GM10248 (cell line): ENCODE results near the gene WIPF2.

ENCODE experiments used
- CTCF ChIA-PET: fragments of 300-600 bp; sonication (Branson Sonifier 250); formaldehyde crosslinking; extraction: SDS; loops from one replicate; lab custom pipeline; 2021; ENCODE audit warnings: antibody characterized with exemption; lab: Yijun Ruan, JAX
- POLR2A ChIA-PET: fragments of 350-650 bp; sonication (Branson Sonifier 250); formaldehyde crosslinking; extraction: SDS; loops from one replicate; lab custom pipeline; 2020; ENCODE audit warnings: antibody characterized with exemption; lab: Yijun Ruan, JAX
- DNase-seq: peaks from one replicate; pipeline ENCODE4 v3.0.0; 2012; ENCODE audit errors: extremely low spot score
- TF ChIP-seq, protein P1 (sequence below): IDR thresholded peaks from 2 replicates; pipeline ENCODE4 v1.5.1; 2012; ENCODE audit warnings: mild to moderate bottlenecking, low read depth; ENCODE audit errors: extremely low read depth, missing control alignments, control extremely low read depth

Gene WIPF2

DNA sequence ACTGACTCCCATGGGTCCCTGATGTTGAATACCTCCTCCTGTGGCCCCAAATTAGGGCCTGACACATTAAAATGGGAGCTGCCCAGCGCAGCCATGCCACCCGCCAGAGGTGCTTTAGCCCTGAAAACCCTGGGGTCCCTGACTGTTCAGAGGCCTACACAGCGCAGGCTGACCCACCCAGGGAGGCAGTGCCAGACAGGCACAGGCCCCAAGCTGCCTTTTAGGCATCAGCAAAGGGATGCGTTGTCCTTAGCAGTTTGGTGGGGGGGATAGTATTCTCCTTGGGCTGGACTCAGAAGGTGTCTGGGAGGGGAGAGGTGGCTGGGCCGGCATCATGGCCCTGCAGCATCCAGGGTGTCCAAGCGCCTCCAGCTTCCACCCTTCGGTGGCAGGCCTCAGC, 40.4 kb upstream of the WIPF2 start:
- CTCF ChIA-PET = interaction anchor here (1.3 to 7.9 kb wide), 5 partner anchors 10 to 151 kb away, joined by 3 to 49 read pairs (median 9); no protein-coding TSS in a partner anchor
- no peak for DNase-seq
- POLR2A ChIA-PET = interaction anchor here (0.7 kb wide), 1 partner anchor 44 kb away, joined by 5 read pairs; no protein-coding TSS in a partner anchor

DNA sequence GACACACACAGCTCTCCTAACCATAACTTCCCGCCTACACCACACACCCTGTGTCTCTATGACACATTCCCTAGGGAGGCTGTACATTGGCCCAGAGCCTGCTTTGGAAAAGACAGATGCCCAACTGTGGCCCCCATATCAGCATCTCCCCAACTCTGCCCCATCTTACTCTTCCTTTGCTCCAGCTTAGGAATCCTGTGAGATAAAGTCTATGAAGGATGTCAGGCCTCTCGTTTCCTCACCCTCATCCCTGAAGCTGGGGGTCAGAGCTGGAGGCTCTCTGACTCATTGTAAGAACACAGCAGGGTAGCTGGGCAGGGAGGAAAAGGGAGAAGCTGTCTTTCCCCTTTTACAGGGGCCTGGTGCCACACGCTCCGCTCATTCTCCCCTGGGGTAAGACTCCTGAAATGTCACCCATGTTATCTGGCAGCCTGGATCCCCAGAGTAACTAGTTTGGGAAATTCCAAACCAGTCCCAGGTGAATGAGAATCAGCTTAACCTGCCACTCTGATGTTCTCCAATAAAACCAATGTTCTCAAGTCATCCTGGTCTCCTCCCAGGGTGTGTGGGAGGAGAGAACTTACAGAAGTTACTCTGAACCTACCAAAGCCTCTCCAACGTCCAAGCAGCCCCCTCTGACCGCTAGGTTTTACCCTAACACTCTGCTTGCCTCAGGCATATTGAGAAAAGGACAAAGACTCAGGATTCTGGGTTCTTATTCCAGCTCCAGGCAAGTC, 39.0 kb upstream of the WIPF2 start:
- TF ChIP-seq, protein P1, sequence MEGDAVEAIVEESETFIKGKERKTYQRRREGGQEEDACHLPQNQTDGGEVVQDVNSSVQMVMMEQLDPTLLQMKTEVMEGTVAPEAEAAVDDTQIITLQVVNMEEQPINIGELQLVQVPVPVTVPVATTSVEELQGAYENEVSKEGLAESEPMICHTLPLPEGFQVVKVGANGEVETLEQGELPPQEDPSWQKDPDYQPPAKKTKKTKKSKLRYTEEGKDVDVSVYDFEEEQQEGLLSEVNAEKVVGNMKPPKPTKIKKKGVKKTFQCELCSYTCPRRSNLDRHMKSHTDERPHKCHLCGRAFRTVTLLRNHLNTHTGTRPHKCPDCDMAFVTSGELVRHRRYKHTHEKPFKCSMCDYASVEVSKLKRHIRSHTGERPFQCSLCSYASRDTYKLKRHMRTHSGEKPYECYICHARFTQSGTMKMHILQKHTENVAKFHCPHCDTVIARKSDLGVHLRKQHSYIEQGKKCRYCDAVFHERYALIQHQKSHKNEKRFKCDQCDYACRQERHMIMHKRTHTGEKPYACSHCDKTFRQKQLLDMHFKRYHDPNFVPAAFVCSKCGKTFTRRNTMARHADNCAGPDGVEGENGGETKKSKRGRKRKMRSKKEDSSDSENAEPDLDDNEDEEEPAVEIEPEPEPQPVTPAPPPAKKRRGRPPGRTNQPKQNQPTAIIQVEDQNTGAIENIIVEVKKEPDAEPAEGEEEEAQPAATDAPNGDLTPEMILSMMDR = no peak
- no peak for DNase-seq
- ChIA-PET POLR2A (no interaction called here), CTCF (interaction anchor here (1.0 to 7.9 kb wide), 8 partner anchors 8 to 154 kb away, joined by 3 to 49 read pairs (median 6); no protein-coding TSS in a partner anchor)

More for the DNA sequence above, 40.4 kb upstream of the WIPF2 start:
- TF ChIP-seq, protein P1 = no peak

DNA sequence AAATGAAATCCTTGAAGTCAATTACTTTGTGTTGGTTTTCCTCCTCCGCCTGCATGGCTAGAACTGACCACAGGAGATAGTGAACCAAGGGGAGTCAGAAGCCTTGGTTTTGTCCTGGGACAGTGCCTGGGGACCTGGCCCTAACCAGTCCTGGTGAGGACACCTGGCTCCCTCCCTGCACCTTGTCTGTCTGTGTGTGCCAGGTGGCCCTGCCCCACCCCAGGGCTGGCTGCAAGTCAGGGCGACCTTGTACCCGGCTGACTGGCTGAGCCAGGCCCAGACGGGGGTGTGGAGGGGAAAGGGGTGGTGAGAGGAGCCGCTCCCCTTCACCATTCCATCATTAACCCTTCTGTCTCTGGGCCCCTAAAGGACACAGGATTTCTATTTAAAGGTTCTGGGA, 38.4 kb upstream of the WIPF2 start:
- TF ChIP-seq, protein P1 = no peak
- no peak for DNase-seq
- POLR2A ChIA-PET = no interaction called here
- CTCF ChIA-PET = interaction anchor here (1.7 to 7.9 kb wide), 4 partner anchors 9 to 68 kb away, joined by 5 to 49 read pairs (median 8); no protein-coding TSS in a partner anchor

DNA sequence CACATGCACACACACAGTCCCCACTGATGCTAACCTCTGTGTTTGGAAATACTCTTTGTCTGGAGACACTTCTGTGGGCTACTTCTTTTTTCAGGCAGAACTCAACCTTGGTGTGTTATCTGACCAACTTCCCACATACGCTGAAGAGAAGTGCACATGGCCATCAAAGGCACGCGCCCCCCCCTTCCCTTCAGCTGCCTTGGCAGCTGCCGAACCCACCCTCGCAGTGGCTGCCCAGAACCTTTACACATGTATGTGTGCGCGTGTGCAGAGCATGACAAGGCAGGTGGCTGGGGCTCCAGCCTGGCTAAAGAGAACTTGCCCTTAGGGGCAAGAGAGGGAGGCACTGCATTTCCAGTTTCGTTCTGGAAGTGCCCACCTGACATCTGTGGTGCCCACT, 37.9 kb upstream of the WIPF2 start:
- TF ChIP-seq, protein P1 = no peak
- POLR2A ChIA-PET = no interaction called here
- no peak for DNase-seq
- CTCF ChIA-PET = interaction anchor here (1.0 to 7.9 kb wide), 4 partner anchors 10 to 68 kb away, joined by 3 to 49 read pairs (median 12); no protein-coding TSS in a partner anchor

DNA sequence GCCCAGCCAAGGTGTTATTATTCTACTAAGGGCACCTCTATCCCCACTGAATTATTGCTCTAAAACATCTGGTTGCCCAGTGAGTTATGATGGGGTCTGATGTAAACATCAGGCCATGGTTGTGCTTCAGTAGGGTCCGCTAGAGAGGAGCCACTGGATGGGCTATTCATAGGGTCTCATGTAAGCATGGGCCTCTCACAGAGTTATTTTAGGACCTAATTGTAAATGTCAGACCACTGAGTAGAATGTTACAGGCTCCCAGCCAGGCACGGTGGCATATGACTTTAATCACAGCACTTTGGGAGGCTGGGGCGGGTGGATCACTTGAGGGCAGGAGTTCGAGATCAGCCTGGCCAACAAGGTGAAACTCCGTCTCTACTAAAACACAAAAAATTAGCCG, 36.5 kb upstream of the WIPF2 start:
- ChIA-PET CTCF (interaction anchor here (1.0 to 7.9 kb wide), 4 partner anchors 9 to 28 kb away, joined by 3 to 49 read pairs (median 10); no protein-coding TSS in a partner anchor), POLR2A (no interaction called here)
- no peak for DNase-seq
- TF ChIP-seq, protein P1 = no peak

DNA sequence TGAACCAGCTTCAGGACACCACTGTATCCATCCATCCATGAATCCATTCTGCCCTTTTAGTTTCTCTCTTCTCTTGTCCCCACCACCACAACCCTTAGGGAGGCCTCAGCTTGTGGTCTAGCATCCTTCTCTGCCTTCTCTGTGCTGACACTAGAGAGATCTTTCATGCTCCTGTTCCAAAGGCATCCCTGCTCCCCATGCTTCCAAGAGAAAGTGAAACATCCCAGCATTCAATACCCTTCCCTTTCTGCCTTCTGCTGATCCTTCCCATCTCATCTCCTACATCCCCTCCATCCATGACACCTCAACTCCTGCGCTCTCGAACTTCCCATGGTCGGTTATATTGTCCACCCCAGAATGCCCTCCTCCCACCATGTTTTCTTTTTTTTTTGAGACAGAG, 31.9 kb upstream of the WIPF2 start:
- TF ChIP-seq, protein P1 = no peak
- ChIA-PET POLR2A (no interaction called here), CTCF (interaction anchor here (2.3 to 8.1 kb wide), 3 partner anchors 11 to 19 kb away, joined by 5 to 78 read pairs (median 35); no protein-coding TSS in a partner anchor)
- DNase-seq = no peak
